HepG2 (cell line): Measurements from ENCODE around the gene P3H2.

ENCODE experiments used
- CEBPG ChIP-seq: IDR thresholded peaks from 2 replicates; pipeline ENCODE4 v1.6.1; 2016
- CREM ChIP-seq, 2 experiments: sonication (generic) in 1 of 2; formaldehyde crosslinking in 1 of 2; IDR thresholded peaks; 2 replicates each; pipeline versions ENCODE4 v1.4.0 to v1.6.1; 2016 to 2020; ENCODE audit warnings: antibody characterized with exemption in 1 of 2, mild to moderate bottlenecking in 1 of 2, missing genetic modification reagents in 1 of 2
- CTCF ChIP-seq: sonication (generic); formaldehyde crosslinking; IDR thresholded peaks from 2 replicates; pipeline ENCODE4 v1.5.0; 2020; ENCODE audit warnings: mild to moderate bottlenecking, missing genetic modification reagents, moderate library complexity
- MAZ ChIP-seq, 2 experiments: sonication (generic) in 1 of 2; formaldehyde crosslinking in 1 of 2; IDR thresholded peaks; 2 replicates each; pipeline versions ENCODE4 v1.5.0 to v1.6.1; 2012 to 2020; ENCODE audit warnings: low read depth in 2 of 2, mild to moderate bottlenecking in 2 of 2, borderline replicate concordance in 1 of 2, improper control_type of control experiment in 1 of 2, low read length in 1 of 2, missing genetic modification reagents in 1 of 2, moderate library complexity in 1 of 2
- POLR2A ChIP-seq, 2 experiments: IDR thresholded peaks; 2 replicates each; pipeline ENCODE4 v1.6.1; 2011; ENCODE audit warnings: low read depth in 2 of 2, low read length in 2 of 2, mild to moderate bottlenecking in 1 of 2, moderate library complexity in 1 of 2; ENCODE audit not compliant: insufficient read depth in 1 of 2
- POLR2AphosphoS5 ChIP-seq: IDR thresholded peaks from 2 replicates; pipeline ENCODE4 v1.6.1; 2012; ENCODE audit warnings: low read depth, low read length
- RAD21 ChIP-seq: fragments of 450-650 bp; formaldehyde crosslinking; IDR thresholded peaks from 2 replicates; pipeline ENCODE4 v1.5.0; 2020; ENCODE audit warnings: mild to moderate bottlenecking
- ZHX1 ChIP-seq: sonication (generic); formaldehyde crosslinking; IDR thresholded peaks from 2 replicates; pipeline ENCODE4 v1.8.1; 2022; ENCODE audit warnings: low read depth, mild to moderate bottlenecking, missing genetic modification reagents
- ZNF274 ChIP-seq: sonication (generic); formaldehyde crosslinking; IDR thresholded peaks from 2 replicates; pipeline ENCODE4 v1.5.1; 2020; ENCODE audit warnings: mild to moderate bottlenecking, missing genetic modification reagents
- ZNF3 ChIP-seq: IDR thresholded peaks from 2 replicates; pipeline ENCODE4 v1.7.0; 2017; ENCODE audit warnings: inconsistent platforms
- ZNF629 ChIP-seq: sonication (generic); formaldehyde crosslinking; conservative IDR thresholded peaks from 2 replicates; pipeline ENCODE4 v1.5.0; 2020; ENCODE audit warnings: missing genetic modification reagents

- TF ChIP-seq POLR2A (IDR thresholded peaks at IDR 0.05; ENCODE audit: insufficient read depth in 1 of 2, low read depth in 2 of 2, low read length in 2 of 2) (no peak), CREM (IDR thresholded peaks at IDR 0.05) (no peak), CREM (CRISPR knock-in tag; IDR thresholded peaks at IDR 0.05) (no peak), ZNF3 (CRISPR knock-in tag) (no peak), ZNF274 (CRISPR knock-in tag) (no peak), CTCF (CRISPR knock-in tag) (no peak), ZHX1 (CRISPR knock-in tag) (no peak), POLR2AphosphoS5 (no peak), CEBPG (CRISPR knock-in tag) (no peak), RAD21 (CRISPR knock-in tag) (no peak), MAZ (IDR thresholded peaks at IDR 0.05; ENCODE audit: borderline replicate concordance, low read depth, low read length) (no peak), MAZ (CRISPR knock-in tag; IDR thresholded peaks at IDR 0.05; ENCODE audit: low read depth) (no peak), ZNF629 (CRISPR knock-in tag) (no peak)
Observed at GRCh38 chr3:190096345-190096744, 24.4 kb downstream of the P3H2 start.
